Fibroblast of skin of left biceps (primary cell): Measurements from ENCODE around the gene ZNF346.
"Not testable (repeated sequence)": the region's sequence is repeated elsewhere in the genome, so short reads cannot be mapped to it uniquely, and the experiment has no call there.

Experiments used
- DNase-seq, 2 experiments: peaks; one replicate each; pipeline ENCODE4 v3.0.0-alpha.2; 2013; ENCODE audit warnings: low read depth in 2 of 2

Gene ZNF346, protein sequence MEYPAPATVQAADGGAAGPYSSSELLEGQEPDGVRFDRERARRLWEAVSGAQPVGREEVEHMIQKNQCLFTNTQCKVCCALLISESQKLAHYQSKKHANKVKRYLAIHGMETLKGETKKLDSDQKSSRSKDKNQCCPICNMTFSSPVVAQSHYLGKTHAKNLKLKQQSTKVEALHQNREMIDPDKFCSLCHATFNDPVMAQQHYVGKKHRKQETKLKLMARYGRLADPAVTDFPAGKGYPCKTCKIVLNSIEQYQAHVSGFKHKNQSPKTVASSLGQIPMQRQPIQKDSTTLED

DNA sequence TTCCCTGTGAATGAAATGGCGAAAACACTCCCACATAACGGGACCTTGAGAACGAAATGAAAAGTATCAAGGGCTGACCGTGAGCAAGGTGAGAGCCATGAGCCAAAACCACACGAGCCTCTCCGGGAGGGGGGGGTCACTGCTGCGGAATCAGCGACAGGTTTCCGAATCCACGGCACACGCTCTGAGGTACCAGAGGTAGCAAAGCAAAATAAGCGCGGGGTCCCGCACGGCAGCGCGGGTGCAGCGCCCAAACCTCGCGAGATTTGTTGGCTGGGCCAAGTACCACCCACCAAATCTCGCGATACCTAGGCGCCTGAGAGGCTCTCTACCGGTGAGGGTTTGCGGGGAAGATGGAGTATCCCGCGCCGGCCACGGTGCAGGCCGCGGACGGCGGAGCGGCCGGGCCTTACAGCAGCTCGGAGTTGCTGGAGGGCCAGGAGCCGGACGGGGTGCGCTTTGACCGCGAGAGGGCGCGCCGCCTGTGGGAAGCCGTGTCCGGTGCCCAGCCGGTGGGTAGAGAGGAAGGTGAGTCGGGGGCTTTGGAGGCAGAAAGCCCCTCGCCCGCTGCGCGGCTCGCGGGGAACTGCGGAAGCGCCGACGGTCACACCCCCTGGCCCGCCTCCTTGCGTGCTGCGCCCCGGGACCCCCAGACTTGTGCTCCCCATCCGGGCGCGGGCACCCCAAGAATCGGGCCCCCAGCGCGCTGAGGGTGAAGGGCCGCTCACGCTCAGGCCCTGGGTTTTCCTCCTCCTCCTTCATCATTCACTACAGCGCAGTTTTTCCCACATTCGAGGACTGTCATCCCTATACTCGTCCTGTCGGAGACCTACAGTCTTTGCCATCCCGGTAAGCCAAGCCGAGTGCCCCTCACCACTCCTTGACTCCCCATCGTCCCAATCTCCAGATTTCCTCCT, at the start of gene ZNF346:
ZNF346 (plus strand) TSS at position 311 of the 917 bp plus-strand sequence; CDS start at position 354, 43 bp downstream.
- DNase-seq = peak; percentile 79 to 82

DNA sequence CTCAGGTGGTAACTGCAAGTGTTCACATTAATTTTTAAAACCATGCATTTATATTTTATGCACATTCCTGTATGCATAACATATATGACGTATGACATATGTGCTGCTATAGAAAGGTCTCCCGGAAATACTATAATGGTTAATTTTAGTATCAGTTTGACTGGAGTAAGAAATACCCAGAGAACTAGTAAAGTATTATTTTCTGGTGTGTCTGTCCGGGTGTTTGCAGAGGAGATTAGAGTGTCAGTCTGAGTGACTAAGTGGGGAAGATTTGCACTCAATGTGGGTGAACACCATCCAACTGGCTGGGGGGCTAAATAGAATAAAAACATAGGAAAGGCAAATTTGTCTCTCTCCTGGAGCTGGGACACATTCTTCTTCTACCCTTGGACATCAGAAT, 42.8 kb upstream of the ZNF346 start:
- DNase-seq = no peak

DNA sequence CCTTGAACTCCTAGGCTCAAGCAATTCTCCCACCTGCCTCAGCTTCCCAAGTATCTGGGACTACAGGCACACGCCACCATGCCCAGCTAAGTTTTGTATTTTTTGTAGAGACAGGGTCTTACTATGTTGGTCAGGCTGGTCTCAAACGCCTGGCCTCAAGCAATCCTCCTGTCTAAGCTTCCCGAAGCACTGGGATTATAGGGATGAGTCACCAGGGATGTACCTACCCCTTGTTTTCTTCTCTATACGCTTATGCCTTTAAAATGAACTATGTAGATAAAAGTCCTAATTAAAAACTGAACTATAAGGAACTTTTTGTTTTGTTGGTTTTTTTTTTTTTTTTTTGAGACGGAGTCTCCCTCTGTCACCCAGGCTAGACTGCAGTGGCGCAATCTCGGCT, 41.7 kb upstream of the ZNF346 start:
- no peak for DNase-seq

DNA sequence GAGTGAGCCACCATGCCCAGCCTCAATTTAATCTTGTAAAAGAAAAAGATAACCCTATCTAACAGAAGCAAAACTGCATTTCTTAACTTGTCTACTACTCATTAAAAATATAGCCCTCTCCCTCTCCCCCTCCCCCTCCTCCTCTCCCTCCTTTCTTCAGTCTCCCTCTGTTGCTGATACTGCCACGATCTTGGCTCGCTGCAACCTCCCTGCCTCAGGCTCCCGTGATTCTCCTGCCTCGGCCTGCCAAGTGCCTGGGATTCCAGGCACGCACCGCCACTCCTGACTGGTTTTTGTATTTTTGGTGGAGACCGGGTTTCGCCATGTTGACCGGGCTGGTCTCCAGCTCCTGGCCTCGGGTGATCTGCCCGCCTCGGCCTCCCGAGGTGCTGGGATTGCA, 39.4 kb upstream of the ZNF346 start:
- not testable (repeated sequence) for DNase-seq

DNA sequence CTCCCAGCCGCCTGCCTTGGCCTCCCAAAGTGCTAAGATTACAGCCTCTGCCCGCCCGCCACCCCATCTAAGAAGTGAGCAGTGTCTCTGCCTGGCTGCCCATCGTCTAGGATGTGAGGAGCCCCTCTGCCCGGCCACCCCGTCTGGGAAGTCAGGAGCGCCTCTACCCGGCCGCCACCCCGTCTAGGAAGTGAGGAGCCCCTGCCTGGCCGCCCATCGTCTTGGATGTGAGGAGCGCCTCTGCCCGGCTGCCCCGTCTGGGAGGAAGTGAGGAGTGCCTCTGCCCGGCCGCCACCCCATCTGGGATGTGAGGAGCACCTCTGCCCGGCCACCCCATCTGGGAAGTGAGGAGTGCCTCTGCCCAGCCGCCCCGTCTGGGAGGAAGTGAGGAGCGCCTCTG, 38.9 kb upstream of the ZNF346 start:
- DNase-seq = not testable (repeated sequence)

DNA sequence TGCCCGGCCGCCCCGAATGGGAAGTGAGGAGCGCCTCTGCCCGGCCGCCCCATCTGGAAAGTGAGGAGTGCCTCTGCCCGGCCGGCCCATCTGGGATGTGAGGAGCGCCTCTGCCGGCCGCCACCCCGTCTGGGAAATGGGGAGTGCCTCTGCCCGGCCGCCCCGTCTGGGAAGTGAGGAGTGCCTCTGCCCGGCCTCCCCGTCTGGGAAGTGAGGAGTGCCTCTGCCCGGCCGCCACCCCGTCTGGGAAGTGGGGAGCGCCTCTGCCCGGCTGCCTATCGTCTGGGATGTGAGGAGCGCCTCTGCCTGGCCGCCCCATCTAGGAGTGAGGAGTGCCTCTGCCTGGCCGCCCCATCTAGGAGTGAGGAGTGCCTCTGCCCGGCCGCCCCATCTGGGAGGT, 38.3 kb upstream of the ZNF346 start:
- DNase-seq = not testable (repeated sequence)

DNA sequence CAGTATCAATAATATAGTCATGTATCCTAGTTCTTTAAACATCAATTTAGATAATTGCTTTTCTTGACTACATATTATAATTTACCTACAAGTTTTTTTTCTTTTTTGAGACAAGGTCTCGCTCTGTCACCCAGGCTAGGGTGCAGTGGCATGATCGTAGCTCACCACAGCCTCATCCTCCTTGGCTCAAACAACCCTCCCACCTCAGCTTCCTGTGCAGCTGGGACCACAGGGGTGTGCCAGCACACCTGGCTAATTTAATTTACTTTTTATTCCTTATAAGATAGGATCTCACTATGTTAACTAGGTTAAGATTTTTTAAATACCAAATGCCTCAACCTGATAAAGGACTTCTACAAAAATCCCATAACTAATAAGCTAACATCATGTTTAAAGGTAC, 37.0 kb upstream of the ZNF346 start:
- no peak for DNase-seq

DNA sequence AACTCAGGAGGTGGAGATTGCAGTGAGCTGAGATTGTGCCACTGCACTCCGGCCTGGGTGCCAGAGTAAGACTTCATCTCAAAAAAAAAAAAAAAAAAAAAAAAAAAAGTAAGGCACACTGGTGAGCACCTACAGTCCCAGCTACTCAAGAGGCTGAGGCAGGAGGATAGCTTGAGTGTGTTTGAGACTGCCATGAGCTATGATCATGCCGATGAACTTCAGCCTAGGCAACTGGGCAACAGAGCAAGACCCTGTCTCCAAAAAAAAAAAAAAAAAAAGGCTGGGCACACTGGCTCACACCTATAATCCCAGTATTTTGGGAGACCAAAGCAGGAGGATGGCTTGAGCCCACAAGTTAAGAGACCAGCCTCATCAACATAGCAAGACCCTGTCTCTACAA, 36.2 kb upstream of the ZNF346 start:
- no peak for DNase-seq

DNA sequence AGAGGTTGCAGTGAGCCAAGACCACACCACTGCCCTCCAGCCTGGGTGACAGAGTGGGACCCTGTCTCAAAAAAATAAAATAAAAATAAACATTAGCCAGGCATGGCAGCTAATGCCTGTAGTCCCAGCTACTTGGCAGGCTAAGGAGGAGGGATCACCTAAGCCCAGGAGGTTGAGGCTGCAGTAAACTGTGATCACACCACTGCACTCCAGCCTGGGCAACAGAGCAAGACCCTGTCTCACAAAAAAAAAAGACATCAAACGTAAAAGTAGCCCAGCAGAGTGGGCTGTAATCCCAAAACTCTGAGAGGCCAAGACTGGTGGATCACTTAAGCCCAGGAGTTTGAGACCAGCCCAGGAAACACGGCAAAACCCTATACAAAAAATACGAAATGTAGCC, 34.9 kb upstream of the ZNF346 start:
- no peak for DNase-seq

DNA sequence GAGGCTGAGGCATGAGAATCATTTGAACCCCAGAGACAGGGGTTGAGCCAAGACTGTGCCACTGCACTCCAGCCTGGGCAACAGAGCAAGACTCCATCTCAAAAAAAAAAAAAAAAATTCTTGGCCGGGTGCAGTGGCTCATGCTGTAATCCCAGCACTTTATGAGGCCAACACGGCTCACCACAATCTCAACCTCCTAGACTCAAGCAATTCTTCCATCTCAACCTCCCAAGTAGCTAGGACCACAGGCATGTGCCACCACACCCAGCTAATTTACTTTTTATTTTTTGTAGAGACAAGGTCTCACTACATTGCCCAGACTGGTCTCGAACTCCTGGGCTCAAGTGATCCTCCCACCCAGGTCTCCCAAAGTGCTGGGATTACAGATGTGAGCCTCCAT, 29.4 kb upstream of the ZNF346 start:
- not testable (repeated sequence) for DNase-seq

DNA sequence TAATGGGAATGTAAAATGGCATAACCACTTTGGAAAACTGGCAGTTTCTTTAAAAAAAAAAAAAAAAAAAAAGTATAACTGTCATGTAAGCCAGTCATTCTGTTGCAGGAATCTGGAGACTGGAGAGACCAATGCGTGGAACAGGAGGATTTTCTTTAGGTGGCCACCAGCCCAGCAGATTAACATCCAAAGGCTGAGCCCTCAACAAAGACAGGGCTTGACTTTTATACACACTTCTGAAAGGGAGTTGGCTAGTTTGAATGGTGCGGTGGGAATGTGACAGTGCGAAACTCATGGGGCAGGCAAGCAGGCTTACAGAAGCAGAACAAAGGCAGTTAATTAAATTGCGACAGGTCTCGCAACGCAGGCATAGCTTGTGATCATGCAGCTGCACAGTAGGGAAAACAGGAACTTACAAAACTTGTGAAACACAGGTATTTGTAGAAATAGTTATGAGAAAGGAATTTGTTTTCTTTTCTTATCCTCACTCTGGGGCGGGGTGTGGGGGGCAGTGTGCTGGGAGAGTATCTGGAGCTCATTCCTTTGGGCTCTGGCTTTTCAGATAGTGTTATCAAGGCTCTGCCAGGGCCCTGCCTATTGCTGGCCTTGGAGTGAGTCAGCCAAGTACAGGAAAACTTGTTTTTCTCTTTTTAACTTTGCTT, 27.9 kb upstream of the ZNF346 start:
- DNase-seq = no peak

DNA sequence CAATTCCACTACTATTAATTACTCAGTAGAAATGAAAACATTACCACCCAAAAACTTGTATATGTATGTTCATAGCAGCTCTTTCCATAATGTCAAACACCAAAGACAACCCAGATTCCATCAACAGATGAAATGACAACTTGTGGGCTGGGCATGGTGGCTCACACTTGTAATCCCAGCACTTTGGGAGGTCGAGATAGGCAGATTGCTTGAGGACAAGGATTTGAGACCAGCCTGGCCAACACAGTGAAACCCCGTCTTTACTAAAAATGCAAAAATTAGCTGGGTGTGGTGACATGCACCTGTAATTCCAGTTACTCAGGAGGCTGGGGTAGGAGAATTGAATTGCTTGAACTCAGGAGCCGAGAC, 27.4 kb upstream of the ZNF346 start:
- no peak for DNase-seq

DNA sequence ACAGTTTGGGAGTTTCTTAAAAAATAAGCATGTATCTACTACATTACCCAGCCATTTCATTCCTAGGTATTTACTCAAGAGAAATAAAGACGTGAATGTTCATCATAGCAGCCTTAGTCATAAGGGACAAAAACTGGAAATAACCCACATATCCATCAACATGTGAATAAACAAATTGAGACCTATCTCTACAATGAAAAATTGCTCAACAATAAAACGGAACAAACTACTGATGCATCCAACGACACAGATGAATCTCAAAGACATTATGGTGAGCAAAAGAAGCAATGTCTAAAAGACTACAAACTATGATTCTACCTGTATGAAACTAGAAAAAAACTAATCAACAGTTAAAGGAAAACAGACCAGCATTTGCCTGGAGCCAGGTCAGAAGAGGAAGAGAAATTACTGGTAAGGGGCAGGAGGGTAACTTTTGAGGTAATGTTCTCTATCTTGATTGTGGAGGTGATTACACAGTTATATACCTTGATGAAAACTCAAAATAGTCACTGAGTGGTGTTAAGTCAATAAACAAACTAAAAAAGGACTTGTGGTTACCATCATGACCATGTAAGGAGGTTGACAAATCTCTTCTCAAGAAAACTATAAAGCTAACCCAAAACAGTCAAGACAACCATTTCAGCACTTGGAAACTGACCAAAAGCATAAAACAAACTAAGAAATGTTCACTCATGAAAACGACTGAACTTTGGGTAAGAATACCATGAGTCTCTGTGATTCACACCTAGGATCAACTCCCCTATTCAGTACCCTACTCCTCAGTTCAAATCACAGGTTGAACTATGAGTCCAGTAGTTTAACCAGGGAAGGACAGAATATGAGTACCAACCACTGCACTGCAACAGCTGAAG, 26.4 kb upstream of the ZNF346 start:
- DNase-seq = no peak

DNA sequence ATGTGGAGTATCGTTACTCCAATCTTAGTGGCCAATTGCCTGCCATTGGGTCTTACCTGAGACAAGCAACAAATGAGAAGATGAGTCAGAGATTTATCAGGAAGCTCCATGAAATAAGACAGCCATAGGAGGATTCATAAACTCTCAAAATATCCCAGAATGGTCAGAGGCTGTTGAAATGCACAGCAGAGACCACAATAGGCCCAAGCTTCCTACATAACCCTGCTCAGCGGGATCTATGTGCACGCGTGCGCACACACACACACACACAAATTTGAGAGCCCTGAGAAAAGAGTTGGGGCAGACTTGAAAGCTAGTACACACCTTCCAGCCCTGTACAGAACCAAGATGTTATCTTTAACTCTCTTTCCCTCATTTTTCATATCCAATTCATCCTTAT, 25.7 kb upstream of the ZNF346 start:
- no peak for DNase-seq

DNA sequence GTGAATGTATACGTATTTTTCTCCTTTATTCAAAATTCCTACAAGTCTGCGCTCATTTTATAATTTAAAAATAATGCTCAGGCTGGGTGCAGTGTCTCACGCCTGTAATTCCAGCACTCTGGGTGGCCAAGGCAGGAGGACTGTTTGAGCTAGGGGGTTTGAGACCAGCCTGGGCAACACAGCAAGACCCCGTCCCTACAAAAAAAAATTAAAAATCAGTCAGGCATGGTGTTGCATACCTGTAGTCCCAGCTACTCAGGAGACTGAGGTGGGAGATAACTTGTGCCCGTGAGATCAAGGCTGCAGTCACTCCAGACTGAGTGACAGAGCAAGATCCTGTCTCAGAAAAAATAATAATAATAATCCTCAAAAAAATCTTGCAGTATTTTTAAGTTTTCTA, 23.7 kb upstream of the ZNF346 start:
- no peak for DNase-seq

DNA sequence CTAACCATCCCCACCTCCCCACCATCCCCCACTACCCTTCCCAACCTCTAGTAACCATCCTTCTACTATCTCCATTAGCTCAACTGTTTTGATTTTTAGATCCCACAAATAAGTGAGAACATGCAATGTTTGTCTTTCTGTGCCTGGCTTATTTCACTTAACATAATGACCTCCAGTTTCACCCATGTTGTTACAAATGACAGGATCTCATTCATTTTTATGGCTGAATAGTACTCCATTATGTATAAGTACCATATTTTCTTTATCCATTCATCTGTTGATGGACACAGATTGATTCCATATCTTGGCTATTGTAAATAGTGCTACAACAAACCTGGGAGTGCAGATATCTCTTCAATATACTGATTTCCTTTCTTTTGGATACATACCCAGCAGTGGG, 23.0 kb upstream of the ZNF346 start:
- DNase-seq = not testable (repeated sequence)

DNA sequence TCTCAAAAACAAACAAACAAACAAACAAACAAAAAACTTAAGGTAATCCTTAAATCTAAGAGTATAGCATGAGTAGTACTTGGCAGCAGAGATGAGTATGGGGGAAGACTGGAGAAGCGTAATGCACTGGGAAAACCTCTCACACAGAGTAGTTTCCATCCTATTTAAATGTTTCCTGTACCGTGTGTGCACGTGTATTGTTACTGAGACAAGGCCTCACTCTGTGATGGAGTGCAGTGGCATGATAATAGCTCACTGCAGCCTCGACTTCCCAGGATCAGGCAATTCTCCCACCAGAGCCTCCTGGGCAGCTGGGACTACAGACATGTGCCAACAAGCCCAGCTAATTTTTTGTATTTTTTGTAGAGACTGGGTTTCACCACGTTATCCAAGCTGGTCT, 18.8 kb upstream of the ZNF346 start:
- DNase-seq = no peak

DNA sequence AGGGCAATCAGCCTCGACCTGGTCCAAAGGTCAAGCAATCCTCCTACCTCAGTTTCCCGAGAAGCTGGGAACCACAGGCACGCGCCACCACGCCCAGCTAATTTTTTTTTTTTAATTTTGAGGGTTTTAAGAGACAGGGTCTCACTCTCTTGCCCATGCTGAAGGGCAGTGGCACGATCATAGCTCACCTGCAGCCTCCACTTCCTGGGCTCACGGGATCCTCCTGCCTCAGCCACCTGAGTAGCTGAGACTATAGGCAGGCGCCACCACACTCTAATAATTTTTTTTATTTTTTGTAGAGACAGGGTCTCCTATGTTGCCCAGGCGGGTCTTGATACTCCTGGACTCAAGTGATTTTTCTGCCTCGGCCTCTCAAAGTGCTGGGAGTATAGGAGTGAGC, 17.5 kb upstream of the ZNF346 start:
- no peak for DNase-seq

DNA sequence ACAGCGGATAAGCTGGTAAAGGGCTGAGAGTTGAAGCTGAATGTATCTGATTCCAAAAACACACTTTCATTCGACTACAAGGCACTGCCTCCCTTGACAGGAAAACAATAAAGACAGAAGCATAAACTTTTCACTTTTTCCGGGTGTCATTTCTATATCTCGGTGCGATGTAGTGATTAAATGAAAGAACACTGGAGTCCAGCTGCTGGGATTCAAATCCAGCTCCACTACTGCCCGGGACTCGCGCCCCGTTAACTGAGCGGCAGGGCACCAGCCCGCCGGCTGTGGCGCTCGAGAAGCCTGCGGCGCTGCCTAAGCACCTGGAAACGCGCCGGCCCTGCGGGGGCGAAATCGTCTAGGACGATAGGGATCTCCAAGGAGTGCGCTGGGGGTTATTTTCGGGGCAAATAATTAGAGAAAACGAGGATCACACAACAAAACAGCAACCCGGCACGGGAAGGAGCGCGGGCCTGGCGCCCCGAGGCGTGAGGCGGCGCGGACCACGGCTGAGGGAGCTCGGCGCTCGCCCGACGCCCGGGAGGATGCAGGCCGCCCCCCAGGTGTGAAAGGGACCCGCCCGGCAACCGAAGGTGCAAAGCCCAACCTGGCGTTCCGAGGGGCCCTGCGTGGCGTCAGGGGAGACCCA, 16.8 kb upstream of the ZNF346 start:
- DNase-seq = no peak

DNA sequence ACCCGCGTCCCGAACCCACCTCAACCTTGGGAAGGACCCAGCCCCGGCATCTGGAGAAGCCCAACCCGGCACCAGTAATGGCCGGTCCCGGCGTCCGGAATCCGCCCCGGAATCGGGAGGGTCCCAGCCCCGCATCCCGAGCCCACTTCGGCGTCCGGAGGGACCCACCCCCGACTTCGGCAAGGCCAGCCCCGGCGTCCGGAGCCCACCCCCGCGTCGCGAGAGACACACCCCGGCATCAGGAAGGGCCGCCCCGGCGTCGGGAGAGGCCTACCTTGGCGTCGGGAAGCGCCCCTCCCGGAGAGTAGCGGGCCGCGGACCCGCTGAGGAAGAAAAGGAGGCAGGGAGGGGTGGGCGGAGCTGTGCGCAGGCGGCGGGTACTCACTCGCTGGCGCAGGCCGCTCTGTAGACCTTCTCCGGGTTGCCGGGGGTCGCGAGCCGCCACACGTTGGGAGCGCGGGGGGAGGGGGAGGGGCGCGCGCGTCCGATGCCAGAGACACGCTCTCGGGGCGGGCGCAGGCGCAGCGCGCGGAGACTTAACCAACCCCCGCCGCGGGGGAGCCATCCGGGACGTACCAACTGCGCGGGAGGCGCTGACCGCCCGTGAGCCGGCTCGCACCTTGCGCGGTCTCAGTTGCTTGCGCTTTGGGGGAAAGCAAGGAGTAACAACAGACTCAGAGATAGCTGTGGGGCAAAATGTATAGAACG, 16.1 kb upstream of the ZNF346 start, which contains the start of gene UIMC1:
UIMC1 (minus strand) TSS at position 515 of the 708 bp plus-strand sequence. CDS start 24,164 bp downstream, outside the sequence.
- peak; percentile 81 for DNase-seq
